Activated T-helper 17 cell treated with anti-CD3 and anti-CD28 coated beads, Interleukin-2, amount 50 U/mL, for 72 hours (primary cell): ENCODE measurements around the gene YPEL3. TPM values are rescaled to one million over a fixed set of nuclear protein-coding genes. Genes with fewer than 3 reads are reported as not detected.

ENCODE experiments used
- ATAC-seq: fragments of 150-1000 bp; cut with Tn5 transposase; replicated peaks from 2 replicates; pipeline ENCODE4 v1.10.0; 2021; ENCODE audit warnings: mild to moderate bottlenecking, moderate library complexity
- H3K27ac Mint-ChIP-seq: one replicate; pipeline ENCODE4 v1.8.0; 2022; ENCODE audit warnings: mixed read lengths
- H3K27me3 Mint-ChIP-seq: one replicate; pipeline ENCODE4 v1.8.0; 2022; ENCODE audit warnings: mixed read lengths
- H3K36me3 Mint-ChIP-seq: one replicate; pipeline ENCODE4 v1.8.0; 2022; ENCODE audit warnings: low read depth, mild to moderate bottlenecking, mixed read lengths
- H3K4me1 Mint-ChIP-seq: one replicate; pipeline ENCODE4 v1.8.0; 2022; ENCODE audit warnings: mixed read lengths
- H3K4me3 Mint-ChIP-seq: one replicate; pipeline ENCODE4 v1.8.0; 2022; ENCODE audit warnings: mild to moderate bottlenecking, mixed read lengths
- H3K9me3 Mint-ChIP-seq: one replicate; pipeline ENCODE4 v1.8.0; 2022; ENCODE audit warnings: mixed read lengths
- total RNA-seq, 2 donors: library from RNA; stranded (reverse); gene quantifications; one replicate each; pipeline ENCODE4 v1.2.3, GENCODE V29; 2022

The YPEL3 gene
- total RNA-seq, 2 donors from 2014 or later: 34.7 to 107 TPM

DNA sequence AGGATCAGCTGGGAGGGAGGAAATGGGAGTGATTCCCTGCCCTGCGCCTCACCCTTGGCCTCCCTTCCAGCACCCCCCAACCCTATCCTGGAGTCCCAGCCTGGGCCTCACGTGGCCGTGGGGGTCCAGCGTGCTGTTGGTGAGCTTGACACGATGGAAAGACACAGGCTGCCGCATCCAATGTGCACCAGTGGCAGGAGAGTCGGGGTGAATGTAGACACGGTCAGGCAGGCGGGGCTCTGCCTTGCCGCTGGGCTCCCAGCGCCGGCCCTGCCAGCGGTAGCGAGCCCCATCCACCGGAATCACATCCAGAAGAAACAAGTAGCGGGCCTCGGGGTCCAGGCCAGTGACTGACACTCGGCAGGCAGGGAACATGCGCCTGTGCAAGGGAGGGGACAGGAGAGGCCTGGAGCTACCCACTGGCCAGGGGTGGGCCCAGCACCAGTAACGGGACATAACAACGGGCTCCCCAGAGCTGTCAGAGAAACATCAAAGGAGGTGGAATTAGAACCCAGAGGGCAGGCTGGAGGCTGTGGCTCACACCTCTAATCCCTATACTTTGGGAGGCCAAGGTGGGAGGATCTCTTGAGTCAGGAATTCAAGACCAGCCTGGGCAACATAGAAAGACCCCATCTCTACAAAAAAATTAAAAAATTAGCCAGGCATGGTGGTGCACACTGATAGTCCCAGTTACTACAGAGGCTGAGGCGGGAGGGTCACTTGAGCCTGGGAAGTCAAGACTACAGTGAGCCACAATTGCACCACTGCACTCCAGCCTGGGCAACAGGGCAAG lies 7.0 kb downstream of the YPEL3 start:
- H3K36me3 Mint-ChIP-seq: peaks cover 20% of the 10 kb centered on the region
- ATAC-seq: no peak
- H3K27me3 Mint-ChIP-seq: no peaks in the 10 kb centered on the region
- no peaks in the 10 kb centered on the region for H3K9me3 Mint-ChIP-seq
- H3K27ac Mint-ChIP-seq: peak overlapping the region; percentile 42
- no peak overlapping the region for H3K4me3 Mint-ChIP-seq
- peaks cover 9% of the 10 kb centered on the region for H3K4me1 Mint-ChIP-seq

DNA sequence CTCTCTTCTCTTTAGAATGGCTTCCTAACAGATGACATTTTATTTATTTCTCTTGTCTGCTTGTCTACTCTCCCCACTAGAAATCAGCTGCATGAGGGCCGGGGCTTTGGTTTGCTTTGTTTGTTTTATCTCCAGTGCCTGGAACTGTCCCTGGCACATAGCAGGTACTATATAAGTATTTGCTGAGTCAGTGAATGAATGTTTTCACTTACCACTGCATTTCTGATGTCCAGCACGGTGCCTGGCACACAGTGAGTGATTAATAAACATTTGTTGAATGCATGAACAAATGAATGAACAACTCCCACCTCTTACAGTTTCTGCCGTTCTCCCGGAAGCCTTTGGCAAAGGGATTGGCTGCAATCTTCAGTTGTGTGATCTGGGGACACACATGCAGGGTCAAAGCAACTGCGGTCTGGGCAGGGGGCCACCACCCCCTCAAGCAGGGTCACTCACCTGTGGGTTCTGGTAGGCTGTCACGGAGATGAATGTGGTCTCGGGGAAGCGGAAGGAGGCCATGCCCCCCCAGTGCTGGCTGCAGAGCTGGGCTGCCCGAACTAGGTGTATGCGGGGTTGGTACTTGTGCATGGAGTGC lies 7.7 kb downstream of the YPEL3 start:
- H3K4me3 Mint-ChIP-seq: no peak overlapping the region

DNA sequence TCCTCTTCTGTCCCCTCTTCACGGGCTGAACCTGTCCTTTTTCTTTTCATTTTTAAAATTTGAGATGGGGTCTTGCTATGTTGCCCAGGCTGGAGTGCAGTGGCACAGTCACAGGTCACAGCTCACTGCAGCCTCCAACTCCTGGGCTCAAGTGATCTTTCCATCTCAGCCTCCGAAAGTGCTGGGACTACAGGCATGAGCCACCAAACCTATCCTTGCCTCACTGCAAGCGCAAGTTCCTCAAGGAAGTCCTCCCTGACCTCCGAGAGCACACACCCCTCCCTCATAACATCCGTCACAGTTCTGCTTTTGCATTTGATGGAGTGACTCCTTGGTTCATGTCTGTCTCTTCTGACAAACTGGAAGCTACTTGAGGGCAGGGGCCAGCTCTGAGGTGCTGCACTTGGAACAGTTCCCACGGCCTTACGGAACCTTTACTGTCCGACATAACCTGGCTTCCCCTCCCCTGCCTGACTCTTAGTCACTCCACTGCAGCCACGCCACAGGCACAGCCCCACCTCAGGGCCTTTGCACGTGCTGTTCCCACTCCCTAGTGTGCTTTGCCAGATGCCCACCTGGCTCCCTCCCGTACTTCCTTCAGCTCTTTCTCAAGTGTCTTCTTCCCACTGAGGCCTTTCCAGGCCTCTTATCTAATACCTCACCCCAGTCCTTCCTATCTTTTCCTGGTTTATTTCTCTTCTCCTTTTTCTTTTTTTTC lies 8.7 kb downstream of the YPEL3 start:
- Mint-ChIP-seq H3K4me1 (no peaks in the 10 kb centered on the region), H3K4me3 (no peak overlapping the region), H3K27me3 (no peaks in the 10 kb centered on the region), H3K9me3 (no peaks in the 10 kb centered on the region), H3K27ac (no peak overlapping the region), H3K36me3 (peaks cover 25% of the 10 kb centered on the region)
- ATAC-seq: no peak

More for the DNA sequence above, 7.7 kb downstream of the YPEL3 start:
- H3K27me3 Mint-ChIP-seq: no peaks in the 10 kb centered on the region
- peaks cover 23% of the 10 kb centered on the region for H3K36me3 Mint-ChIP-seq
- no peaks in the 10 kb centered on the region for H3K9me3 Mint-ChIP-seq
- H3K4me1 Mint-ChIP-seq: peaks cover 6% of the 10 kb centered on the region
- ATAC-seq: no peak
- H3K27ac Mint-ChIP-seq: peak overlapping the region; percentile 42

DNA sequence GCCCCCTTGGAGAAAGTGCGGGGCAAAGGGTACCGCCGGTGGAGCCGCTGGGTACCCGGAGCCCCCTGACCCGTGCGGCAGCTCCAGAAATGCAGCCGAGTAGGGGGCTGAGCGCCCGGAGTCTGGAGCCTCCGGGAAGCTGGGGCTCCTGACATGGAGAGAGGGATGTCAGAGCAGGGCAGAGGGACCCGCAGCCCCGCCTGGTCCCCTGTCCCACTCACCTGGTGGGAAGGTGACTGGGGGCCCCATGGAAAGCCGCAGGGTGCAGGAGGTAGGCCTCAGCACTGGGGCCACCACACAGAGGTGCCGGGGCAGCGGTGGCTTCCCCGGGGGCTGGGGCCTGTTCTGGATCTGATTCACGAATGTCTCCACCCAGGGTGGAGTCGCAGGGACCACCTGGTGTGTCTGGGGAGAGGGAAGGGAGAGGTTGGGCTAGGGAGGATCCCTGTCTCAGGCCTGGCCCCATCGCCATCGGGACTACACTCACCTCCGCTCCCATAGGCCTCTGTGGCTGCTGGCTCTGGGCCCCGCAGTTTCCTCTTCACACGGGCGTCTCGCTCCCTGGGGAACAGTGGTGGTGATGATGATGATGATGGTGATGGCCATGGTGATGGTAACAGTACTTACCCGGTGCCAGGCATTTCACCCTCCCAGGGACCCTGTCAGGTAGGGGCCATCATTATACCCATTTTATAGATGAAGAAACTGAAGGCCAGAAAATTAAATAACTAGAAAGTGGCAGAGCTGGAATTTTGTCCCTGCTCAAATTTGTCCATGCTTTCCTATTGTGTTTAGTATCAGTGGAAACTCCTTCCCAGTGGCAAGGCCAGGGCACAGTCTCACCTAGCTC lies 9.5 kb downstream of the YPEL3 start:
- Mint-ChIP-seq H3K36me3 (peaks cover 30% of the 10 kb centered on the region), H3K4me3 (no peak overlapping the region), H3K27me3 (no peaks in the 10 kb centered on the region), H3K4me1 (no peaks in the 10 kb centered on the region), H3K27ac (no peak overlapping the region), H3K9me3 (no peaks in the 10 kb centered on the region)
- no peak for ATAC-seq

DNA sequence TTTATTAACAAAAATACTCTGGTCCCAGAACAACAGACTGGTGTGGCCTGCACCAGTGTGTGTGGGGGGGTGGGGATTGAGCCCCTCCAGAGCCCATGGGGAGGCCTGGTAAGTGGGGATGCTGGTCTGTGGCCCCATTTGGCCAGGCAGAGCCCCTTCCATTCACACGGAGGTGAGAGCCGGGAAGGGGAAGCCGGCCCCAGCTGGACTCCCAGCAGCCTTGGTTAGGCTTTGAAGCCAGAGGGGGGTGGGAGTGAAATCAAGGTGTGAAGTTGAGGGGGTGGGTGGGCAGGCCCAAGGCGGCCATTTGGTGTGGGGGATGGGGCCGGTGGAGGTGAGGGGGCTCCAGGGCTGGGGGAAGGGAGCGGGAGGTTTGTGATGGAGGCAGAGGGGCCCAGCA lies 10.2 kb downstream of the YPEL3 start:
- Mint-ChIP-seq H3K4me1 (no peaks in the 10 kb centered on the region), H3K4me3 (no peak overlapping the region), H3K36me3 (peaks cover 37% of the 10 kb centered on the region), H3K27me3 (no peaks in the 10 kb centered on the region), H3K9me3 (no peaks in the 10 kb centered on the region), H3K27ac (no peak overlapping the region)
- ATAC-seq: no peak

DNA sequence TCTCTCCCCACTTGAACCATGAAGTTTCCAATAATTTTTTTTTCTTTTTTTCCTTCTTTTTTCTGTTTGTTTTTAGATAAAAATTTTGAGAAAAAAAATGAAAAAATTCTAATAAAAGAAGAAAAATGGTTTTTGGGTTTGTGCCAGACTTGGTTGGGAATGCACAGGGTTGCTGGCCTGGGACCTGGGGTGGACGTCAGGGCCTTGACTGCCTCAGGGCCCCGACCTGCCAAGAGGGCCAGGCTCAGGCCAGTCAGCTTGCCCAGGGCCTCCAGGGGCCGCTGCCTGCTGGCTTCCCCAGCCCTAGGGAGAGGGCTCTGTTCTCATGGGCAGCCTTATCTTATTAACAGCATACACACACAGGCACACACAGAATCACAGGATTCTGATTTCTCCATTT lies 10.8 kb downstream of the YPEL3 start:
- ATAC-seq: no peak
- H3K4me1 Mint-ChIP-seq: no peaks in the 10 kb centered on the region
- H3K36me3 Mint-ChIP-seq: peaks cover 43% of the 10 kb centered on the region
- H3K27me3 Mint-ChIP-seq: no peaks in the 10 kb centered on the region
- H3K27ac Mint-ChIP-seq: no peak overlapping the region
- H3K4me3 Mint-ChIP-seq: no peak overlapping the region
- H3K9me3 Mint-ChIP-seq: no peaks in the 10 kb centered on the region

DNA sequence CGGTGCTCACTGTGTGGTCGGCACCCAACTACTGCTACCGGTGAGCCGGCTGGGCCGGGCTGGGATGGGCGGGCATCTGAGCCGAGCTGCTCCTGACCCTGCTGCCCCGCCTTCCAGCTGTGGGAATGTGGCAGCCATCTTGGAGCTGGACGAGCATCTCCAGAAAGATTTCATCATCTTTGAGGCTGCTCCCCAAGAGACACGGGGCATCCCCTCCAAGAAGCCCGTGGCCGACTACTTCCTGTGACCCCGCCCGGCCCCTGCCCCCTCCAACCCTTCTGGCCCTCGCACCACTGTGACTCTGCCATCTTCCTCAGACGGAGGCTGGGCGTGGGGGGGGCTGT lies 11.2 kb downstream of the YPEL3 start:
- Mint-ChIP-seq H3K27me3 (no peaks in the 10 kb centered on the region), H3K4me3 (no peak overlapping the region), H3K4me1 (no peaks in the 10 kb centered on the region), H3K27ac (no peak overlapping the region), H3K9me3 (no peaks in the 10 kb centered on the region), H3K36me3 (peaks cover 48% of the 10 kb centered on the region)
- no peak for ATAC-seq

DNA sequence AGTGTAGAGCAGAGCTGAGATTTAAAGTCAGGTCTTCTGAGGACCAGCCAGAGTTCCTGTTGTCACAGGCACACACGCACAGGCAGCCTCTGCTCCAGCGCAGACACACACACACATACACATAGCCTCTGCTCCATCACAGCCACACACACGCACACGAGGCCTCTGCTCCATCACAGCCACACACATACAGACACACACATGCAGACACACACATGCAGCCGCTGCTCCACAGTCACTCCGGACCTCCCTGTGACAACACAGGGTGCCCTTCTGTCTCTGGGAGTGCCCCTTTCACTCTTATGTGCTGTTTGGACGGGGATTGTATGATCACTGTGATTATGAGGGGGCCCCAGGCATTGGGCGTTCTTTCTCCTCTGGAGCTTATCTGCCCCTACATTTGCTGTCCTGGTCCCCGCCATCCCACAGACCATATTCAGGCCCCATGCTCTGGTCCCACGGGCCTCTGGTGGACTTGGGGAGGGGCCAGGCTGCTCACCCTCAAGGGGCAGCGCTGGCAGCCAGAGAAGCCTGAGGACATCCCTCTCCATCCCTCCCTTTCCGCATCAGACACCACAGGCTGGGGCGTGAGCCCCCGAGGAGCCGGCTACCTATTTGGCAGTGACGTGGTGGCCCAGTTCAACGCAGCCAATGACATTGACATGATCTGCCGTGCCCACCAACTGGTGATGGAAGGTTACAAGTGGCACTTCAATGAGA lies 11.8 kb downstream of the YPEL3 start:
- H3K27ac Mint-ChIP-seq: peak overlapping the region; percentile 13
- ATAC-seq: peak; percentile 16
- no peaks in the 10 kb centered on the region for H3K9me3 Mint-ChIP-seq
- H3K36me3 Mint-ChIP-seq: peaks cover 53% of the 10 kb centered on the region
- H3K4me1 Mint-ChIP-seq: no peaks in the 10 kb centered on the region
- H3K4me3 Mint-ChIP-seq: no peak overlapping the region
- H3K27me3 Mint-ChIP-seq: no peaks in the 10 kb centered on the region

DNA sequence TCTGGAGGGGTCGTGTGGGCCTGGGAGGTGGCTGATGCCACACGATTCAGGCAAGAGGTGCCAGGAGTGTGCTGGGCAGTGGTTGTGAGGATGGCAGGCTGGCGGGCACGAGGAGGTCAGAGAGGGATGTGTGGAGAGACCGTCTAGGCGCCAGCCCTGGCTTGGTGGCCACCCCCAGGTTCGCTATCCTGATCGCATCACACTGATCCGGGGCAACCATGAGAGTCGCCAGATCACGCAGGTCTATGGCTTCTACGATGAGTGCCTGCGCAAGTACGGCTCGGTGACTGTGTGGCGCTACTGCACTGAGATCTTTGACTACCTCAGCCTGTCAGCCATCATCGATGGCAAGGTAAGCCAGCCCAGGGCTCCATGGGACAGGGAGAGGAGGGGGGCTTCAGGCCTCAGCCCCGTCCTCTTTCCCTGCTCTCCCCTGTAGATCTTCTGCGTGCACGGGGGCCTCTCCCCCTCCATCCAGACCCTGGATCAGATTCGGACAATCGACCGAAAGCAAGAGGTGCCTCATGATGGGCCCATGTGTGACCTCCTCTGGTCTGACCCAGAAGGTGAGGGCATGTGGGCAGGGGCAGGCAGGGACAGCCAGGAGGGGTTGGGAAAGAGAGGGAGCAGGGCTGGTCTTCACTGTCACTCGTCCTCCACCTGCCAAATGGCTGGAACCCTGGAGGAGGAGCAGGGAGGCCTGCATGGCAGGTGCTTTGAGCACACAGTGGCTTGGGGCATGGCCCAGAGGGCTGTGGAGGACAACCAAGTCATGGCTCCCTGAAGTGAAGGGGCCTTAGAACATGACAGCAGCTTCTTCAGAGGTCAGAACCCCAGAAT lies 12.6 kb downstream of the YPEL3 start:
- Mint-ChIP-seq H3K27me3 (no peaks in the 10 kb centered on the region), H3K9me3 (no peaks in the 10 kb centered on the region), H3K27ac (peak overlapping the region; percentile 13), H3K4me1 (no peaks in the 10 kb centered on the region), H3K36me3 (peaks cover 61% of the 10 kb centered on the region), H3K4me3 (no peak overlapping the region)
- ATAC-seq: no peak

DNA sequence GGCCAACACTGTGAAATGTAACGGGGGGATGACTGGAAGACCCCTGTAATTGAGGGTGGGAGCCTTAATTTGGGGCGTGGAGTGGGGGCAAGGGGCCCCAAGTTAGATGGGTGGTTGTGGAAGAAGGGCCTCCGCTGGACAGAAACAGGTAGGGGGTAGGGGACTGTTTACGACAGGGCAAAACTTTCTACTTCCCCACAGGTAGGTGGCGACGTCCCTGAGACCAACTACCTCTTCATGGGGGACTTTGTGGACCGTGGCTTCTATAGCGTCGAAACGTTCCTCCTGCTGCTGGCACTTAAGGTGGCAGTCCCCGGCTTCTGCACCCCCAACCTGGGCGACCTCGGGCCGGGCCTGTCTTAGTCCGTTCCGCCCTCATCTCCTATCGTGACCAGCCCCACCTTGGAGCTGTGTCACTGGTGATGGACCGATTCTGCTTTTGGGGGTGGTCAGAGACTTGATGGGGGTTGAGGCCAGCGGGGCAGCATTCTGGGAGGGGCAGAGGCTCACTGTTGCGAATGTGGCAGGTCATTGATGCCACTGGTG lies 13.4 kb downstream of the YPEL3 start:
- no peaks in the 10 kb centered on the region for H3K4me1 Mint-ChIP-seq
- ATAC-seq: no peak
- H3K27me3 Mint-ChIP-seq: no peaks in the 10 kb centered on the region
- peak overlapping the region; percentile 50 for H3K27ac Mint-ChIP-seq
- no peak overlapping the region for H3K4me3 Mint-ChIP-seq
- peaks cover 69% of the 10 kb centered on the region for H3K36me3 Mint-ChIP-seq
- no peaks in the 10 kb centered on the region for H3K9me3 Mint-ChIP-seq

DNA sequence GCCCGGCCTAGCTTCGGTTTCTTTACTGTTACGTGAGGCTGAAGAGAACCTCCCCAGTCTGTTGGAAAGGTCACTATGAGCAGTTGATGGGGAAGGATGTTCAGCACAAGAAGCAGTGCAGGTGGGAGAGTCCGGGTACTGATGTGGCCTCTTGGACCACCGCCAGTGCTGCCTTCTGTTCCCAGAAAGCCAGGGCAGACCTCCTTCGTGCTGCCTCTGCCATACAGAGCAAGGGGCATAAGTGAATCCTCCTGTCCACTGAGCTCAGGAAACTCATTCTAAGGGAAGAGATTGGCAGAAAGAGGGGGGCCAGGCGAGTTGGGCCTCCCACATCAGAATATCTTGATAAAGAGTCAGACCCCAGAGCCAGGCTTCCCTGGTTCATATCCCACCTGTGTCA lies 16.5 kb downstream of the YPEL3 start:
- H3K36me3 Mint-ChIP-seq: peaks cover 97% of the 10 kb centered on the region

DNA sequence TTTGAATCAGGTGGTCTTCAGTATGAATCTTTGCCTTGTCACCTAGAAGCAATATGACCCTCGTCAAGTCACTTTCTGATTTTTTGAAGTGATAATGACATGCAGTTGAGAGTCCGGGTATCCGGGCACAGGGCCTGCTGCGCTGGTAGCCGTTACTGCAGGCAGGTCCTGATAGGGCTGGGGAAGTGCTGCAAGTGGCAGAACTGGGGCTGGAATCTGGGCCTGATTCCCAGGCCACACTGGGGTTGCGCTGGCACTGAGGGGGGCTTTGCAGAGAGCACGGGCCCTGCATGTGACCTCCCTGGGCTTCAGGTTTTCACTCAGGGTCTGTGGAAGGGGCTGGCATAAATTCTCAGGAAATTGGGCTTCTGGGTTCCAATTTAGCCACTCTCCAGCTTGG lies 17.3 kb downstream of the YPEL3 start:
- H3K27ac Mint-ChIP-seq: no peak overlapping the region
- H3K4me3 Mint-ChIP-seq: no peak overlapping the region
- peaks cover 11% of the 10 kb centered on the region for H3K4me1 Mint-ChIP-seq
- H3K27me3 Mint-ChIP-seq: no peaks in the 10 kb centered on the region
- H3K36me3 Mint-ChIP-seq: peaks cover 89% of the 10 kb centered on the region
- no peak for ATAC-seq
- H3K9me3 Mint-ChIP-seq: no peaks in the 10 kb centered on the region

More for the DNA sequence above, 16.5 kb downstream of the YPEL3 start:
- Mint-ChIP-seq H3K27me3 (no peaks in the 10 kb centered on the region), H3K4me1 (peaks cover 11% of the 10 kb centered on the region), H3K9me3 (no peaks in the 10 kb centered on the region), H3K4me3 (no peak overlapping the region), H3K27ac (no peak overlapping the region)
- ATAC-seq: no peak

DNA sequence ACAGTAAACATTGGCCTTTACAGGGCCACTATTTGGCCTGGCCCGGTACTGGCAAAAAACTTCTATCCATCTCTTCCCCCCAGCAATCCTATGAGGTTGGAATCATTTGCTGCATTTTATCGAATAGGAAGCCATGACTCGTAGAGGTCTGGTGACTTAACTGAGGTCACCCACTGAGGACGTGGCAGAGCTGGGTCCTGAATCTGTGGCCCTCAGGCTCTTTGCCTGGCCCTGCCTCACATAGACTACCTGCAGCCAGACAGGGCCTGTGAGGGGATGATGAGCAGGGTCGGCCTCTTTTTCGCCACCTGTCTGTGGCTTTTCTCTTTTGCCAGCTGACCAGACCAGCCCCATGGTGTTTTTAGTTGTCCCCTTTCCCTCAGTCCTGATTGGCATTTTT lies 18.4 kb downstream of the YPEL3 start:
- Mint-ChIP-seq H3K27me3 (no peaks in the 10 kb centered on the region), H3K4me3 (peak overlapping the region; percentile 91), H3K4me1 (peaks cover 11% of the 10 kb centered on the region), H3K36me3 (peaks cover 78% of the 10 kb centered on the region), H3K9me3 (no peaks in the 10 kb centered on the region), H3K27ac (peak overlapping the region; percentile 97)
- no peak for ATAC-seq
